ENCODE data around the gene CIDEA.

CIDEA gene

DNA sequence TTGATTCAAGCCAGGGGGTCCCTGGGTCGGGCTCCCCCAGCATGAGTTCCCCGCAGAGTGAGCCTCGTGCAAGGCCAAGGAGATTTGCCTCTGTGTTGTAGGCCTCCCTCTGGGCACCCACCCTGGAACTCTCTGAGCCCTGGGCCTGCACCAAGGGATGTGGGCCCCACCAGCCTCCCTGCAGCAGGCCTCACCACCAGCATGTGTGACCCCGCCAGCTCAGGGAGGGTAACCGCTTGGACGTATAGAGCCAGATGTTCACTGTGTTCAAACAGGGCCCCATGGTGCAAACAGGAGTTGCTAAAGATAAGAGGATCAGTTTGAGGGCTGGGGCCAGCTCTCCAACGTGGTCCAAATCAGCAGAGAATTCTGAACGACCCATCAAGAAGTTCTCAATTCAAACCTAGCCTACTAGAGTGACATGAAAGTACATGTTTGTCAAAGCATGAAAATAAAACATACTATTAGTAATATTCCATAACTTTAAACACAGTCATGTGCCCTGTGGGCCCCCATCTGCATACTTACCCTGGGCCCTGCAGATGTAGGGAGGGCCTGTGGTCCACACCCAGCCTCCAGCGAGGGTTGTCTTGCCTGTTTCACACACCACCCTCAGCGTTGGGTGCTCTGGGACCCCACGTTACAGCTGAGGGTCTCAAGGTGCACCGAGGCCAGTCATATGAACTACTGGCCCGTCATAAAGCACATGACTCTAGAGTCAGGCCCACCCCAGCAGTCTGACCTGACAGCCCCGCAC is 48.4 kb downstream of the CIDEA start:
- DNase-seq, result peak; percentile 68

DNA sequence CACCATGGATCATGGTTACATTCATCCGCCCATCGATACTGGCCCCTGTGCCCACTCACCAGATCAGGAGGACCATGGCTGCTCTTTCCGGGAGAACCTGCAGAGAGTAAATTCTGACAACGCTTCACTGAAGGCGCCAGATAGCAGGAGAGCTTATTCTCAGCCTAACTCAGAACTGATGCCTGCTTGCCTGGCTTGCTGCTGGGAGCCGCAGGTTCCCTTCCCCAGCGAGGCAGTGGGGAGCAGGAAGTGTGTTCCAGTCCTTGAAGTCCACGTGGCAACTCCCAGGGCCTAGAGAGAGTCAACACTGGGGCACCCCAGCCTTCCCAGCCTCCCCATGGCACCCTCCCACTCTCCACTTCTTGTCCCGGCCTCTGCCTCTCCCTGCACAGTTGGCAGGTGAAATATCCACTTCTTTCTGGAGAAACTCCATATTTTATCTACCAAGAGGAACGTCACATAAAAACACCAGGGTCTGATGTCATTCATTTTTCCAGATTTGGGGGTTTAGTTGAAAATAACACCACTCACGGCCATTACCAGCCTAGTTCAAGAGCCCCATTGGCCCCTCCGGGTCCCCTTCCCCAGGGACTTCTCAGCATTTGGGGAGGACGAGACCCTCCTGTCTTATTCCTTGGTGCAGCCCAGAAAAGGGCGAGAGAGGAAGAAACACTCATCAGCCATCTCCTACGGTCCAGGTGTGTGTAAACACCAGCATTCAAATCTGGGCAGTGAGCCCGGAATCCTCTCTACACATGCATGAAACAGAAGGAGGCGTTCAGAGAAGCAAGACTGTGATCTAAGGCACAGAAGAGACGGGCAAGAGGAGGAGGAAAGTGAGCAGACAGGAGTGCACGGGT is 50.4 kb downstream of the CIDEA start:
- no peak for DNase-seq

DNA sequence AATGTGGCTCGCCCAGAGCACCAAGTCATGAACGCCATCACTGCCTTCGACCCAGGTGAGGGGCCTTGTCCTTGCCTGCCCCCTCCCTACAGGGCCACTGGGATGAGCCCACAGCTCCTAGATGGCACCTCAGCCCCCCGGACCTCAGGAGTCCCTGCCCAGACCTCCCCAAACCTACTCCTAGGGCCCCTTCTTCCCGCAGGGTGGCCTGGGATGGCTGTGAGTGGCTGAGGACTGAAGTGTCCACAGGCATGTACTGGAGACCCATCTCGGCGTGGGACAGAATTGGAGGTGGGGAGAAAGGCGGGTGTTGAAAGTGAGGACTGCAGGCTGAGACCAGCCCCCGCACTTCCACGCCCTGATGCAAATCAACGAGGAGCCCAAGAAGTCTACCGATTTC is 51.0 kb downstream of the CIDEA start:
- no peak for DNase-seq

DNA sequence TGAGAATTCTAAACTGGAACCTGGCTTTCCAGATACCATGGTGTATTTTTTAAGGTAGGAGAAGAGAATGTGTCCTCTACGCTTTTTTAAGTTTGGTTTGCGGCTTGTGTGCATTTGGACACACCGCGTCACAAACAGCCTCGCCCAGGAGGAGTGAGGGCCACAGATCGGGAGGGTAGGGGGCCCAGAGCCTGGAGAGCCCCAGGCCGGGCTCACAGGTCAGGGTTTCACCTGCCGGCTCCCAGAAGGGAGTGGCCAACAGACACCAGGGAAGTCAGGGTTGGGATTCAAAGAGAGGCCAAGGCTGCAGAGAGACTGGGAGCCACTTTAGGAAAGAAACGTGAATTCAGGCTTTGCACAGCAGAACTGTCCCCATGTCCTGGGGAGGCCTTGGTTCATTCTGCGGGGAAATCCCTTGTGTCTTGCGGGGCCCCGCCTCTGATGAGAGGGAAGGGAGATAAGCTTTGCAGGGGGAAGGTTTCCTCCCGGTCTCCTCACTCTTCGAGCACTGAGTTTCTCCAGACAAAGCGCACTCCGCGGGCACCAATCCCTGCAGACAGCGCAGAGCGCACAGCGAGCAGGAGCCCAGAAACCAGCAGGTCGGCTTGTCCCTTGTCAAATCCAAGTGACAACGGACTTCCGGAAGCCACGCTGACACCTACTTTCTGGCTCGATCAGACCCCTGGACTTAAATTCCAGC is 51.9 kb downstream of the CIDEA start:
- DNase-seq, result no peak

DNA sequence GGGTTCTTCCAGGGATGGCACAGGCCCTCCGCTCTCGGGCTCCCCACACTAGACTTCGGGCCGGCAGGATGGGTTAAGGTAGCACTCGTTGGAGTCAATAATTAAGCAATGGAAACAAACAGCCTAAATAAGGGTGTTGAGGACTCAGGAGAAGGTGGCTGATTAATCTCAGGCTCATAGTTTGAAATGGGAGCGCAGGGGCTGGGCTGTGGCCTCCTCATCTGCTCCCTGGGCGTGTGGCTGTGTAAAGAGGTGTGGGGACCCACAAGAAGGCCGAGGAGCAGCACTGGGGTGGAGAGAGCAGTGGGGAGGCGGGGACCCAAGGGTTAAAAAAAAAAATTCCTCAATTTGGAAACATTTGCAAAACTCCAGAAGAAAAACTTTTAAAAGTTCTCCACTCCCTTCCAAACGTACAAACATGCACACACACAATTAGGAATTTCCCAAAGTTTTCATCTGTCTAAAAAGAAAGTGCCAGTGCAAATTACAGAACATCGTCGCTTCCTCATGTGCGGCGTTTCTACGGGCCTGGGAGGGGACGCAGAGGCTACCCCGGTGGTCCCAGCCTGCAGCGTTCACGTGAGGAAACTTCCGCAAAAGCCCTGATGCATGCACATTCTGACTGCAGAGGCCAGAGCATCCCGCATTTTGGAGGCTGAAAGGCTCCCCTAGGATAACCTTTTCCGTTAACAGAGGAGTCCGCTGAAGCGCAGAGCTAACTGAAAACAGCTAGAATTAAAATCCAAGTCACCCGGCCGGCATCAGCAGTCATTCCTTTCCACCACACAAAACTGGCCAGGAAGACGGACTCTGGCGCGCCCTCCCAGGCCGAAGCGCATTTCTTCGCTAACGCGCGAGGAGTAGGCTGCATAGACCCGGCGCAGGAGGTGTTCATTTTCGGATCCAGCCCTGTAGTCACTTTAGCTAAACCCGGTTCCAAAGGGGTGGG is 52.9 kb downstream of the CIDEA start:
- peak; percentile 47 for DNase-seq

DNA sequence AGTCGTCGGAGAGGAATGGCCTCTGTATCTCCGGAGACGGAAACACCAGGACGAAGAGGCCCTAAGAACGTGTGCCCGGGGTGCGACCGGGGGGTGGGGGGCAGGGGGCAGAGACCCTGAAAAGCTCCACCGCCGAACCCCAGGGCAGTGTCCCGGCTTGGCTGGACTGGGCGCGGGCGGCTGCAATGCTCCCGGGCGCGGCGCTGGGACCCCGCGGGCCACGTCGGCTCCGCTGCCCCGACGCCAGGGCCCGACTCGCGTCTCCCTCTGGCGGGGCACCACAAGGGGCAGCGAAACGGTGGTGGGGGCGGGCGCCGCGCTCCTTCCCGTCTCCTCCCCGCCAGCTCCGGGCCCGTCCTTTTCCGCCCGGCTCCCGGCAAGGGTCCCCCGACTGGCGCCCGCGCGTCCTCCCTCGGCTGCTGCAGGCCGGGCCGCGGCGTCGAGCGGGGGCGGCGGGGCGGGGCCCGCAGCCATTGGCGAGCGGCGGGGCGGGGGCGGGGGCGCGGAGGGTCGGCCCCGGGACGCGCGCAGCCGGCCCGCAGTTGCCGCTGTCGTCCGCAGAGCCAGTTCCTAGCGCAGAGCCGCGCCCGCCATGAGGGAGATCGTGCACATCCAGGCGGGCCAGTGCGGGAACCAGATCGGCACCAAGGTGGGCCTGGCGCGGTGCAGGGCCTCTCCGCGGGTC is 53.7 kb downstream of the CIDEA start, which contains the start of gene TUBB6:
Gene TUBB6 (plus strand): TSS at position 541 of the 685 bp plus-strand sequence. CDS start 52 bp downstream, at position 593.
- peak; percentile 63 for DNase-seq

DNA sequence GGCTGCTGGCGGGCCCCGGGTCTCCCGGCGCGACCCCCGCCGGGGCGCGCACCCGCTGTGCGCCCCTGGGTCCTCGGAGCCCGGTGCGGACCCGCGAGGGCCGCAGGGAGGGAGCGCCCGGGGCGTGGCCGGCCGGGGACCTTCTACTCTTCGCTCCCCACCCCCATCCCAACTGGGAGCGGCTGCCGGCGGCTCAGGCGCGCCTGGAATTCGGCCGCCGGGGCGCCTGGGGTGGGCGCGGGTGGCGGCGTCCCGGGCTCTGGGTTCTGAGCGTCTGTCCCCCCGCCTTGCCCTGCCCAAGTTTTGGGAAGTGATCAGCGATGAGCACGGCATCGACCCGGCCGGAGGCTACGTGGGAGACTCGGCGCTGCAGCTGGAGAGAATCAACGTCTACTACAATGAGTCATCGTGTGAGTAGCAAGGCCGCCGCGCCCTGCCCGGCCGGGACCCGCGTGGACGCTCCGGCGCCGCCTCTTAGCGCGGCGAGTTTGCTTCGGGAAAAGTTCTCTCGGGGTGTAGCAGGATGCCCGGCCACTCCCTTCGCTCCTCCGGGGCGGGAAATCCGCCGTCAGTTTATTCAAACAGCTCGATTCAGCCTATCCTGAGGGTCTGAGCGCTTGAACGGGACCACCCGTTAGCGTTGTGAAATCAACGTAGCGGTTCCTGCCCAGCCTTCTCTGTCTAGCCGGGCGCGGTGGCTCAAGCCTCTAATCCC is 54.4 kb downstream of the CIDEA start:
- DNase-seq, result peak; percentile 64

DNA sequence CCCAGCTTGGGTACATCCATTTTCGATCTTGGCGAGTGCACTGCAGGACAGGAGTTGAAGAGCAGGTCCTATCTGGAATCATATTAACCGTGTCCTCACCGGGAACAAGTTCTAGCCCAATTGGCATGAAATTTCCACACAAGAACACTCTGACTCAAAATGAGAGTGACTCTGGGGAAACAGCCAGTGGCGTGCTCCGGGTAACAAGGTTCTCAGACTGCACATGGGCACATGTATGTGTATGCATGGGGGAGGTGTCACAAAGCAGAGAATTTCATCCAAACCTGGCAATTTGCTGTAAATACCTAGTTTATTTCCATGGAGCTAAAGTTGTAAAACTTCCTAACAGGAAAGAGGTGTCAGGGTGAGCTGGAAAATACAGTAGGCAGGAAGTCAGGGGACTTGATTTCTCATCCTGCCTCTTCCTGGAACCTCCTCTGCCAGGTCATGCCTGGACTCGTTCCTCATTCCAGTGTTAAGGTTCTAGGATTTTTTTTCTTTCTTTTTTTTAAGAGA is 55.6 kb downstream of the CIDEA start:
- no peak for DNase-seq

DNA sequence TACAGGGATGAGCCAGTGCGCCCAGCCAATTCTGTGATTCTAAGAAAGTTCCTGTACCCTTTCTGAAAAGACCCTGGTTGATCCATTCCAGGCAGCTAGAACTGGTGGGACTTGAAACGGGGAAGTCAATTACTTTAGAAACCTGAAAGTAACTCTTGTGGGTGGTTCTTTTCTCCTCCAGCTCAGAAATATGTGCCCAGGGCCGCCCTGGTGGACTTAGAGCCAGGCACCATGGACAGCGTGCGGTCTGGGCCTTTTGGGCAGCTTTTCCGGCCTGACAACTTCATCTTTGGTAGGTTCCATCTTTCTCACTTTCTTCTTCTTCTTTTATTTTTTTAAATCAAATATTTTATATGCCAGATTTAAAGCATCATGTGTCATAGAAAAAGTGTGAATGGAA is 56.6 kb downstream of the CIDEA start:
- no peak for DNase-seq

DNA sequence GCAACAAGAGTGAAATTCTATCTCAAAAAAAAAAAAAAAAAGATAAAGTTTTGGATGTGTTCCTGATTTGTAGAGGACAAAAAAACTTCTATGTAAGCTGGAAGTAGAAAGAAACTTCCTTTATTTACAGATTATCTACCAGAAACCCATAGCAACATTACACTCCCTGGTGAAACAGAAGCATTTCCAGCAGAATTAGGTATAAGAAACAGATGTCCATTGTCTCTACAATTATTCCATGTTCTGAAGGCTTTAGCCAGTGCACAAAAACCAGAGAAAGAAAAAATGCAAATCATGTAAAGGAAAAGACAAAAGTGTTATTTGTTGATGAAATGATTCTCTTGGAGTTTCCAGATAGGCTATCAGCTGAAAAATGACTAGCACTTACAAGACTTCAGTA is 58.8 kb downstream of the CIDEA start:
- DNase-seq, result no peak

DNA sequence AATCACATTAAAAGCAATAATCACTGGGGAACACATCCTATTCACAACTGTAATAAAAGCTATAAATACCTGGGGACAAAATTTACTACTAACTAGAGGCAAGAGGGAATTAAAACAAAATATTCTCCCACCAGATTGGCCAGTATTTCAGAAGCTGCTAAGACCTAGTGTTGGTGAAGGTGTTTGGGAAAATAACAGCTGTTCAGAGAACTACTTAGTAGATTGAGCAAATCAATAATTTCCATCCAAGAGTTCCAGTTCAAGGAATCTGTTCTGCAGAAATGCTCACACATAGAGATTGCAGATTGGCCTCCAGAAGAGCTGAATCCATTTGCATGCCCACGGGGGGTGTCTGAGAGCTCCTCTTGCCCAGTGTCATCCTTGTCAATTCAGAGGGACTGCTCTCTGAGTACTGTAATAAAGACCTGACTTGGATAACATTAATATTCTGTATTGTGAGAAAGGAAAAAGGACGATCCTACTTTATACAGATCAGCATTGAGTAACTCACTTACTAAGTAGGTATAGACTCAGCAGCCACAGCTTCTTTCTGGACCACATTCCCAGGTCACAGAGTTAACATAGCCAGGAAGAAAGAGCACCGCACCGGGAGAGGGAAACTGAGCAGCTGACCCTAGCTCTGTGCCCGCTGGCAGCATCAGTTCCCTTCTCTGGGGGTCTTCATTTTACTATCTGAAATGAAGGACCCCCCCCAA is 59.5 kb downstream of the CIDEA start:
- no peak for DNase-seq

DNA sequence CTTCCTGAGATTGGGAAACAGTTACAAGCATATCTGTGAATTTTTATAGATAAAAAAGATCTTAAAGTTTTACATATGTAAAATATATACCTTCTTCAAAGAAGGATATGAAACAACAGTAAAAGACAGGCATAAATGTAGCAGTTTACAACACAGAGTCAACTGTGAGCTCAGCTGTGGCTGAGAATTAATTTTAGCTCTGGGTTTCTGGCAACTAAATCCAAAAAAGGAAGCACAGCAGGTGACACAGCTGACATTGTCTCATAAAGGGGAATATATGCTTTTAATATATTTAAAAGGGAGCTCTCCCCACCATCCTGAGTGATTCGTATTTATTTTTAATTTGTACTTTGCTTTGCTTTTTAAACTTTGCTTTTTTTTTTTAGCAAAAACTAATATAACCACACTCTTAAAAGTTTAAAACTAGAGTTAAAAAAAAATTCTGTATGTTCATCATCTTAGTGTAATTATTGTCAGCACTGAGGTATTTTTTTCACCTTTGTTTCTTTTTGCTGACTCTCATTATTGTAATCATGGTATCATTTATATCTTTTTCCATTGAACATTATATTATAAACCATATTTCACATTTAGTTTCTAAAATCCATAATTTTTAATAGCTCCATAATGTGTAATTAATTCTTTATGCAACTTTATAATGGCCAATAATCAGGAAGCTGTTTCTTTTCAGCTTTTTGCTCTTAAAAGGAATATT is 60.6 kb downstream of the CIDEA start:
- DNase-seq, result no peak

DNA sequence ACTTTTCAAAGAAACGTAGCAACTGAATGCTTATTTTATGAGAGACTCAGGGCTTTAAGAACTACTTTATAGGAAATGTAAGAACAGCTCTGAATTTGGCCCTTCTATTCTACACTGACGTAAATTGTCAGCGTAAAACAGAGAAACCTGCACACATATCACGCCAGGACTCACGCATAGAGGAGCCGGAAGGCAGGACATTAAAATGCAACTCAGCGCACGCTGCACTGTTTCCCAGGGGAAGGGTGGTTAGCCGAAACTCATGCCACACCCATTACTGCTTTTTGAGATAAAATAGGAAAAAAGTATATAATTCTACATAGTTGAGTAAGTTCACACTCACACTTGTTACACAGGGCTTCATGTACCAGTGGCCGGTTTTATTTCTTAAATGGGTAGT is 61.3 kb downstream of the CIDEA start:
- DNase-seq, result no peak

DNA sequence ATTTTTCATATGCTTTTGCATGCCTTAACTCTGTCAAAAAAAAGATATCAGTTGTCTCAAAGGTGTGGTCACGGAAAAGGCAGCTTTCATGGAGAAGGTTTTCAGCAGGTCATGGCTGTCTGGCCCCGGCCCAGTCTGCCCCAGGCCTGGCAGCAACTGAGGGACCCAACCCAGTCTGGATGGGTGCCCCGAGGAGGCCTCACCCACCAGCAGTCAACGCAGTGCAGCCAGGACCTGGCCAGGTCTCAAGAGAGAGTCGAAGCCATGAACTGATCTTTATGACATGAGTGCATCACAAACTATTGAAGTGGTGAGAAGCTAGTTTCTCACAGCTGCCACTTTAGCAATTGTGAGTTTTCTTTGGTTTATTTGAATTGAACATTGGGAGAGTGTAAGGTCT is 61.8 kb downstream of the CIDEA start:
- DNase-seq, result no peak

DNA sequence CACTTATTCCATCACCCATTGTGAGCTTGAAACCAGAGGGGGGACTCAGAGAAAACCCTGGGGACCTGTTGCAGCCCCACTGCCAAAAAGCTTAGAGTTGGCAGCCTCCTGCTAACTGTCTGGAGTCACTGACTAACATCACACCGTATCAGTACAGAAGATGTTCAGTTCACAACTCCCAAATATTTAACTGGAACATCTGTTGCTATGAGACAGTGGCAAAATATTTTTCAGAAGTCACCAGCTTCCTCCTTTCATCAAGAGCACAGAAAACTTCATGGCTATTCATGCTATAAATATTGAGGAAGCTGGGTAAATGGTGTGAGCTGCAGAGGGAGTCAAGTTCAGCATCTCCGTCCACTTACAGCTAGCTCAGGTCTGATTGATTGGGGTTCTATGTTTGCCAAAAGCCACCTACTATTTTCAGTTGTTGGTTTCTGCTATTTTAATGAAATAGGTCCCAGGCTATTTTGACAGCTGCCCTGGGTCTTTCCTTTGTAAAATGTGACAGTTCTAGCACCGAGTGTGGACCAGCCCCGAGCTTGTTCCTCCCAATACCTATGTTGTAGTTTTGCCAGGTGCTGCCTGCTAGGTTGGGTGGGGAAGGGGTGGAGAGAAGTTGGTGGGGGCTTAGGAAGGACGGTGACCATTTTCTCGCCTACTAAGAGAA is 63.6 kb downstream of the CIDEA start:
- no peak for DNase-seq

DNA sequence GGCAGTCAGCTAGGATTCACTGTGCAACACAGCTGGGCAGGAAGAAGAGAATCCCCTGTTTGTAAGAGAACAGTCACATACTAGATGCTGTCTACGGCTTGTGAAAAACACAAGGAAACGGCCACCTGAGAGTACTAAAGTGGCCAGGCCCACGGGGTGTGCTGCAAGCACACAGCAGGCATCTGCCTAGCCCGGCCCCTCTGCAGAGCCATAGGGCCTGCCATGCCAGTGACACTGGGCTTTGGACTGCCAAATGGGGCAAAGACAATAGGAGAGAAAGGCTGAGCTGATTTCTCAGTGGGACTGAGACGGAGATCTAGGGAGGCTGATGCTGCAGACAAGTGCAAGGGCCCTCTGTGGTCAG is 64.2 kb downstream of the CIDEA start:
- DNase-seq, result no peak

DNA sequence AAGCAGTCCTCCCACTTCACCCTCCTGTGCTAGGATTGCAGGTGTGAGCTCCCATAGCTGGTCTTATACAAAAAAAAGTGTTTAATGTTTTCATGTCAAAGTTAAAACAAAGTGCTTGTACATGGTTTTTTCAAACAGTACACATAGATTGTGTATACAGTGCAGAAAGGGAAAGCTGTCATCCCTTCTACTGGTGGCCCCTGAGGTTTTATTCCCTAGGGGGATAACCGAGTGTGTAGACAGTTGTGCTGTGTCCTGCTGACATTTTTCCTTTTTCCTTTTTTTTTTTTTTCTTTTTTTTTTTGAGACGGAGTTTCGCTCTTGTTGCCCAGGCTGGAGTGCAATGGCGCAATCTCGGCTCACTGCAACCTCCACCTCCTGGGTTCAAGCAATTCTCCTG is 64.7 kb downstream of the CIDEA start:
- no peak for DNase-seq

DNA sequence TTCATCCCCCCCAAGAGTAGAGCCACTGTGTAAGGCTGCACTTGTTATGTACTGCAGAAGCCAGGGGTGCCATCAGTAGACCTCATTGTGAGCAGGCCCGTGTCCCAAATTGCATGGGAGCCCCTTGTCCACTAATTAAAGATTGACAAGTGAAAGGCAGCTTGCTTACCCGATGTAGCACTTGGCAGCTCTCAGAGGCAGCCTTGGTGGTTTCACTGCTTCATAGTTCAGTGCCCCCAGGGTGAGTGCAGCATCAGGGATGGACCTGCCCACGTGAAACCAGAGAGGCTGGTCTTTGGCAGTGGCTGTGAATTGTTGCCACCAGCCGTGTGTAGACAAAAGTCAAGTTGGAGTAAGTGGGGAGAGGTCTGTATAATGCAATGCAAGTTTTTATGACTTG is 67.2 kb downstream of the CIDEA start:
- DNase-seq, result no peak

Data from OCI-M1 (cell line).